HG03025 (cell line): ENCODE results near the gene KLF18.
"Not testable (repeated sequence)": the region's sequence is repeated elsewhere in the genome, so short reads cannot be mapped to it uniquely, and the experiment has no call there.

Experiments
- ATAC-seq: cut with Tn5 transposase; IDR thresholded peaks from one replicate; pipeline ENCODE4 v1.9.1; 2021; ENCODE audit warnings: mild to moderate bottlenecking, moderate library complexity; ENCODE audit not compliant: unreplicated experiment, low FRiP score

KLF18 gene

DNA sequence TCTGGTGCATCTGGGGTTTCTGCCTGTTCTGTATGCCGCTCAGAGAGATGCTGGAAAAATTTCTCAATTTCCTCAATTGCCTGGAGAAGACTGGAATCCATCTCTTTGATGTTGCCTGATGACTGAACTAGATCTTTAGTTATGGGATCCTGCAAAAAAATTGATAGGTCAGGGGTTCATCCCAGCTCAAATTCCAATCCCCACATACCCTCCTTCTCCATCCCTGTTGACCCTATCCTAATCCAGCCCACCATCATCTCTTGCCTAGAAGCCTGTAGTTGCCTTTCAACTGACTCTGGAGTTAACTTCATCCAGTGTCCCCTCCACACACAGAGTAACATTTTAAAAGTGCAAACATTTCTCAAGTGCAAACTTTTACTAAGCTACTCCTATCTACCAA, at the start of gene KLF18:
KLF18 (minus strand) TSS at position 101 of the 400 bp plus-strand sequence; CDS start at position 101, 0 bp downstream.
- no peak for ATAC-seq

DNA sequence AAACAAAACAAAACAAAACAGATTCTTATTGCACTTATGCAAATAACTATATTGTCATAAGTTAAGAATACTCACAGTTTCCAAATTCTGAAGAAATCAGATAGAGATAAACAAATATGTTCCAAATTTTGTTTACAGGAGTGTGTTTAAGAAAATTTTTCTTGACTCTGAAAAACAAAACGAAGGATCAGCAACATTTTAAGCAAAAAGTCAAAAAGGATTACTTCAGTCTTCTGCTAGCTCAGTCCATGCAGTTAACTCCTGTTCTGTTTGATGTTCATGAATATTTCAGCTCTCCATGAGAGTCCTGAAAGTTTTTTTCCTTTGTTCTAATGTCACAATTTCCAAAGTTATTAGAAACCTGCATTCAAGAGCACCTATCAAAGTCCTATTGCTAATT, 33.2 kb upstream of the KLF18 start:
- ATAC-seq = no peak

DNA sequence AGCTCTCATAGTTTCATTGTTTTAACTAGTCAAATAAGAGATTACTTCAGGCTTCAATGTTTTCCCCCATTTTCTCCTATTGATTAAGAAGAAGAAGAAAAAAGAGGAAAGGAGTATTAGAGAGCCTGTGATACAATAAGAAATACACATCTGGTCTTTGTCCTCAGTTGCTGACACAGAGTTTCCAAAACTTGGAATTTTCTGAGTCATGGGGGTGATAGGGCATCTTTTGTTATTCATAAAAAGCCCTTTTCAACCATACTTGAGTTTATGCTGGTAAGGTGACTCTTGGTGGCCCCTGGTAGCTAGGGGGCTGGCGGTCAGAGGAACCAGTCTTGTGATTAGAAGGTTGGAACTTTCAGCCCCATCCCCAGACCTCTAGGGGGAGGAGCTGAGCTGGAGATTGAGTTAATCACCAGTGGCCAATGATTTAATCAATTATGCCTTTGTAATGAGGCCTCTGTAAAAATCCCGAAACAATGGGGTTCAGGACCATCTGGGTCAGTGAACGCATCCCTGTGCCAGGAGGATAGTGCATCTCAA, 28.9 kb upstream of the KLF18 start:
- ATAC-seq = no peak

DNA sequence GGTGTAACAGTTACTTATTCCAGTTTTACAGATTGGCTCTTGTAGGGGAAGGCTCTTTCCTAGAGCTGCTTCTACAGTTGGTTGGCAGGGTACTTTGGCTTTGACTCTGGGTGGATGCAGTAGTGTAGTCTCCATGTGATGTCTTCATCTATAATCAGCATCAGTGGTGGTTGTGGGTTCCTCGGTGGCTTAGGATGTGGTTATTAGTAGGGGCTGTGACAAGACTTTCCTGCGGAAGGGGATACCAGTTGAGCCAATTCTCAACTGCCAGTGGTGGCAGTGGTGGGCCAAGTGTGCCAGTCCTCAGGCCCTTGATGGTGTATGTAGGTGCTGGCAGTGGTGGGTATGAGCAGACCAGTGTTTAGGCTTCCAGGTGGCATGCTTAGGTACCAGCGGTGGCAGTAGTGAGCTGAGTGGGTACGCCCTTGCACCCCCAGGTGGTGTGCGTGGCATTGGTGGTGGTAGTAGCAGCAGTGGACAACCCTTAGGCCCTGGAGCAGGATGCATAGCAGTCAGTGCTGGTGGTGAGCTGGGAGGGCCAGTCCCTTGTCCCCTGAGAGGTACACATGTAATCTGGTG, 27.2 kb upstream of the KLF18 start:
- ATAC-seq = no peak

DNA sequence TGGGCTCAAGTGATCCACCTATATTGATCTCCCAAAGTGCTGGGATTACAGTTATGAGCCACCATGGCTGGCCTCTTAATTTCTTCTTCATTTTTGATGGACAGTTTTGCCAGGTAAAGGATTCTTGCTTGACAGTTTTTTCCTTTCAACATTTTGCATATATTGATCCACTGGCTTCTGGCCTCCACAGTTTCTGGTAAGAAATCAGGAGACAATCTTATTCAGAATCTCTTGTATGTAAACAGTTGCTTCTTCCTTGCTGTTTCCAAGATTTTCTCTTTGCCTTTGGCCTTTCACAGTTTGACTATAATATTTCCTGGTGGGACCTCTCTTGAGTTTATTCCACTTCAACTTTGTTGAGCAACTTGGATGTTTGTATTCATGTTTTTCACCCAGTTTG, 20.1 kb upstream of the KLF18 start:
- ATAC-seq = no peak

DNA sequence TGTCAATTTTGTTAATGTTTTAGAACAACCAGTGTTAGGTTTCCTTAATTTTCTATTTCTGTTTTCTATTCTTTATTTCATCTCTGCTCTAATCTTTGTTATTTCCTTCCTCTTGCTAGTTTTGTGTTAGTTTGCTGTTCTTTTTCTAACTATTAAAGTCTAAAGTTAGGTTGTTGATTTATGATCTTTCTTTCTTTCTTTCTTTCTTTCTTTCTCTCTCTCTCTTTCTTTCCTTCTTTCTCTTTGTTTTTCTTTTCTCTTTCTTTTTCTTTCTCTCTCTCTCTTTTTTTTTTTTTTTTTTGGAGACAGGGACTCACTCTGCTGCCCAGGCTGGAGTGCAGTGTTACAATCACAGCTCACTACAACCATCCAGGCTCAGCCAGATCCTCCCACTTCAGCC, 17.4 kb upstream of the KLF18 start:
- no peak for ATAC-seq

DNA sequence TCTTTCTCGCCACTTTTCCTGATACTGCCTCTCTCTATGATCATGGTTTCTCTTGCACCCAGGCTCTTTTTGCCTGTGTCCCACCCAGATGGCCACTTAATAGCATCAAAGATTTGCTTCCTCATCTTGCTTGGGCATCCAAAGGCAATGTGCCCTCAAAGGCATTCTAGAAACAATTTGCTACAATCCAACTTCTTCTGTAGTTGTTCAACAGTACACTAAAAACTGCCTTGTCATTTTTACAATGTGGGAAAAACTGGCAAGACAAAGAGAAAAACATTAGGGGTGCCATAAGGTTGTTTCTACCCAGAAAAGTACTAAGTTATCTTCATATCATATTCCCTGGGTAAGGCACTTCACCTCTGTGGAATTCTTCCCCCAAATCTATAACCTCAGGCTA, 16.5 kb upstream of the KLF18 start:
- no peak for ATAC-seq

DNA sequence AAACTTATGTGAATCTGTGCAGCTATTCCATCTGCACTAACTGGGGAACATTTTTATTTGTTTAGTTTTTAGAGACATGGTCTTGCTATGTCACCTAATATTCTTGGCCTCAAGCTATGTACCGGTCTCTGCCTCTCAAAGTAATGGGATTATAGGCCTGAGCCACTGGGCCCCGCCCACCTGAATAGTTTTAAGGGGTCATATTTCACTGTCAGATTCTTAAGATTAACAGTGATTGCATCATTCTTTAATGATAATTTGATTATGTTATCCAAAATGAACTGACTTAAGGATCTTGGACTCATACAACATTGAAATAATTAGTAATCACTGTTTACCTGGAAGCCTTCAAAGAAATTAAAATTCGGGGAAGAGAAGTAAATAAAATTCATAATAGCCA, 12.6 kb upstream of the KLF18 start:
- no peak for ATAC-seq

DNA sequence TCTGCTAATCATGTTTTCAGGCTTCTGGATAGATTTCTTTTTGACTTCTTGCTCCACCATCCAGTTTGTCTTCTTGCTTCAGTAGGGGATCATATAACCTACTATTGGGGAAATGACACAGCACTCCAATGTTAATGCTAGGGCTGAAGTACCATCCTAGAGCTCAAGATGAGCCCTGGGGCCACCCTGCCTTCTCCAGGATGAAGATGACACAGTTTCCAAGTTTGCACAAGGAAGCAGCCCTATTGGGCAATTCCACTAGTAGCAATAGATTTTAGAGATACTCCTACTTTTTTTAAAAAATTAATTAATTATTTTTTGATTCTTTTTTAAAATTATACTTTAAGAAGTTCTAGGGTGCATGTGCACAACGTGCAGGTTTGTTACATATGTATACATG, 11.3 kb upstream of the KLF18 start:
- no peak for ATAC-seq

DNA sequence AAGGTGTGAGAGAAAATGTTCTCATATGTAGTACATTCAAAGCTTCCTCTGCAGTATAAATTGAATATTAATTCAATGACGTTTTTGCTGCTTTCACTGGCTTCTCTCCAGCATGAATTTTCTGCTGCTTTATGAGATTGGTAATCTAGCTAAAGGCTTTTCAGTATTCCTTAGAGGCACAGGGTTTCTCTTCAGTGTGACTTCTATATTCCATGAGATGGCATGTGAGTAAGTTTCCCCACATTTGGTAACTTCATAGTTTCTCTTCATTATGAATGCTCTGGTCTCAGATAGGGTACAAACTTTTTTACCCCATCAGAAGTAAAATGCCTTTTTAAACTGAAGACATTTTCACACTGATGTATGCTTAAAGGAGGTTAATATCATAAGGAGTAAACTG, 10.4 kb upstream of the KLF18 start:
- no peak for ATAC-seq

DNA sequence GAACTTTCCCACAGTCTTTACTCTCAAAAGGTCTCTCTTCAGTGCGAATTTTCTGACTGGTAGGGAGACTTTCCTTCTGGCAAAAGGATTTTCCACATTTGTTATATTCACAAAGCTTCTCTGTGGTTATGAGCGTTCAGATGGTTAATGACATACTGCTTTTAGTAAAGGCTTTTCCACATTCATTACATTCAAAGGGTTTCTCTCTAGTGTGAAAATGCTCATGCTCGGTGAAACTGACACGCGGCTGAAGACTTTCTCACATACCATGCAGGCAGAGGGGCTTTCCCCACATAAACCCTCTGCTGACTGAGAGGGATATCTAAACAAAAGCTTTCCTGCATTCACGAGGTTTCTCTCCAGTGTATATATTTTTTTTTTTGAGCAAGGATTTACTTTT, 9.9 kb upstream of the KLF18 start:
- no peak for ATAC-seq

DNA sequence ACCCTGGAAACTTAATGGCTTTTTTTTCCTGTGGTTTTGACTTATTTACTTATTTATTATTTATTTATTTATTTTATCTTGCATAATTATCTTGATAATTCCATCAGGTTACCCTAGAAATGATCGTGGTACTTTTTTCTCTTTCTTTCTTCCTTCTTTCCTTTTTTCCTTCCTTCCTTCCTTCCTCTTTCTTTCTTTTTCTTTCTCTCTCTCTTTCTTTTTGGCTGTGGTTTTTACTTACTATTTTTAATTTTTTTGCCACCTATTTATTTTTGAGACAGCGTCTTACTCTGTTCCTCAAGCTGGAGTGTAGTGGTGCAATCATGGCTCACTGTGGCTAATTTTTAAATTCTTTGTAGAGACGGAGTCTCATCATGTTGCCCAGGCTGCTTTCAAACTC, 6.2 kb upstream of the KLF18 start:
- ATAC-seq = no peak

DNA sequence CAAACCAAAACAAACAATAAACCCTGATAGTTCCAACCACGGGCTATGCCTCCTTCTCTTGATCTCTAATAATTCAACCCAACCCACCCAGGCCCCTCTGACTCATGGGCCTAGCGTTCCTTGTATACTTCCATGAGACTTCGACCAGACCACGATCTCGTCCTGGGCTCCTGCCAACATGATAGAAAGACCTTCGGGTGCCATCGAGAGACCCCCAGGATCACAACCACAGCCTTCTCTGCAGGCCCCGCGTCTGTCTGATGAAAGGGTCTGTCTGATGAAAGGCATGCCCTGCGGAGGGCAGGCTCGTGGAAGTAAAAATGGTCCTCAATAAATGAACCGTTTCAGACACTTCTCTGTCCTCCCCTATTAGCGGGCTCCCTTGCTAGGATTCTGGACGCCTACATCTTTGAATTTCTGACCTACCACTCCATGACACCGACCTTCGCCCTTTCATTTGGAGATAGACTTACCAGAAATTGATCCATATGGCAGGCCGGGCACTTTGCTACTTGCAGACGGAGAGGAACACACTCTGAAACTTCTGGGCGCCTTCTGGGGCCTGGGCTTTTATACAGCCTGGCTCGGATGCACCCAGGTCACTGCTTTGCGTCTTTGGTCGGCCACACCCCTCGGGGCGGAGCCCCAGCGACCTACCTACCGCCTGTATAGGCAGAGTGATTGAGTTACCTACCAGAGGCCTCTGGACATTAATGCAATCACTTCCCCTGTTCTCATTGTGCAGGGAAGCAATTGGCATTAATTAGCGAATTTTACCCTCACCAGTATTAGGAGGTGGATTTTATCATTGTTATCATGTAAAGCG, 5.3 kb upstream of the KLF18 start:
- no peak for ATAC-seq

DNA sequence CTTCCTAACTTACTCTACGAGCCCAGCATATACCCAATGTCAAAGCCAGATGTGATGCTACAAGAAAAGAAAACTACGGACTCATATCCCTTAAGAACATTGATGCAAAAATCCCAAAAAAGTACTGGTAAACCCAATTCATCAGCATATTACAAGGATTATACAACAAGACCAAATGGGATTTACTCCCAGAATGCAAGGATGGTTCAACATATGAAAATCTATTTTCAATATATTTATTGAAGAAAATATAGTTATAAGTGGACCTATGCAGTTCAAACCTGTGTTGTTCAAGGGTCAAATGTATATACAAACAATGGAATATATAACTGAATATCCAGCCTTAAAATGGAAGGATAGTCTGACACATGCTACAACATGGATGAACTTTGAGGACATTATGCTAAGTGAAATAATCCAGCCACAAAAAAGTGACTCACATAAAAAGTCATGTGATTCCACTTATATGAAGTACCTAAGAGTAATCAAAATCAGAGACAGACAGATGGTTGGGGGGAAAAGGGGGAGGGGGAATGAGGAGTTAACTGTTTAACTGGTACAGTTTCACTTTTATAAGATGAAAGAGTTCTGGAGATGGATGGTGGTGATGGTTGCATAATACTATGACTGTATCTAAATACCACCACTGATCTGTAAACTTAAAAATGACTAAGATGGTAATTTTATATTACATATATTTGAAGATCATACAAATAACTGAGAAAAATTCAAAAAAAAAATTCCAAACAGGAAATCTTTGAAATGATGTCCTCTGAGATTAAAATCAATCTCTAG, 3.7 kb upstream of the KLF18 start:
- no peak for ATAC-seq

DNA sequence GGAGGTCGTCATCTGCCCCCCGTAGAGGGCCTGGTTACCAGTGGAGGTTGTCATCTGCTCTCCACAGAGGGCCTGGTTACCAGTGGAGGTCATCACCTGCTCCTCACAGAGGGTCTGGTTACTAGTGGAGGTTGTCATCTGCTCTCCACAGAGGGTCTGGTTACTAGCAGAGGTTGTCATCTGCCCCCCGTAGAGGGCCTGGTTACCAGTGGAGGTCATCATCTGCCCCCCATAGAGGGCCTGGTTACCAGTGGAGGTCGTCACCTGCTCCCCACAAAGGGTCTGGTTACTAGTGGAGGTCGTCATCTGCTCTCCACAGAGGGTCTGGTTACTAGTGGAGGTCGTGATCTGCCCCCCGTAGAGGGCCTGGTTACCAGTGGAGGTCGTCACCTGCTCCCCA, 1.9 kb downstream of the KLF18 start:
- not testable (repeated sequence) for ATAC-seq

DNA sequence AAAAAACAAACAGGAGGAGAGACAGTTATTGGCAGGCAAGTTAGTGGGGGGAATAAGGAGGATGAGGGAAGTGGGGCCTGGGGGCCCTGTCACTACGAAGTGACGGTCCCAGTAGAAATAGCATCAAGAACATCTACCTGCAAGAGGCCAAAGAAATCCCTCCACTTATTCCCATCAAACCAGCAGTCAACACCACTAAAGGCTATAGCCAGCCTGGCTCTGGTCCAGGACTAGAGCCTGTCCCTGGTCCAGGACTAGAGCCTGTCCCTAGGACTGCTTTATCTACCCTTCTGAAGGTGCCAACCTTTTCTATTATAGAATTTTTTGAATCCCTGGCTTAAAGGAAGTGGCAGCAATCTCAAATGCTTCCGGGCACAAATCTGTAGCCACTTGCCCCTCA, 3.2 kb downstream of the KLF18 start:
- no peak for ATAC-seq

DNA sequence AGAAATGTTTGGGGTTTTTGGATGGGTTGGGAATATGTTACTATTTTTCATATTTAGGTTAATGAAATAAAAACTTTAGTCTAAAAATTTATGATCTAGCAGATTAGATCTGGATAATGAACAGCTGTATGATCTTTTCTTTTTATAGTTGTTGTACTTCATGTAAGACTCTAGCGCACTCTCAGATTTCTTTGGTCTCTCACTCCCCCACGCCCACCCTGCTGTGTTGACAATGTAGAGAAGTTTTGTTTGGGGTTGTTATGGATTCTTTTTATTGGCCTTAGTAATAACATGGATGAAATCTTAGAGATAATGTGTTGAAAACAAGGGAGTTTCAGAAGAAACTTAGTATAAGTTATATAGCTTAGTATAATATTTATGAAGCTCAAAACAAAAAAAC, 5.5 kb downstream of the KLF18 start:
- no peak for ATAC-seq

DNA sequence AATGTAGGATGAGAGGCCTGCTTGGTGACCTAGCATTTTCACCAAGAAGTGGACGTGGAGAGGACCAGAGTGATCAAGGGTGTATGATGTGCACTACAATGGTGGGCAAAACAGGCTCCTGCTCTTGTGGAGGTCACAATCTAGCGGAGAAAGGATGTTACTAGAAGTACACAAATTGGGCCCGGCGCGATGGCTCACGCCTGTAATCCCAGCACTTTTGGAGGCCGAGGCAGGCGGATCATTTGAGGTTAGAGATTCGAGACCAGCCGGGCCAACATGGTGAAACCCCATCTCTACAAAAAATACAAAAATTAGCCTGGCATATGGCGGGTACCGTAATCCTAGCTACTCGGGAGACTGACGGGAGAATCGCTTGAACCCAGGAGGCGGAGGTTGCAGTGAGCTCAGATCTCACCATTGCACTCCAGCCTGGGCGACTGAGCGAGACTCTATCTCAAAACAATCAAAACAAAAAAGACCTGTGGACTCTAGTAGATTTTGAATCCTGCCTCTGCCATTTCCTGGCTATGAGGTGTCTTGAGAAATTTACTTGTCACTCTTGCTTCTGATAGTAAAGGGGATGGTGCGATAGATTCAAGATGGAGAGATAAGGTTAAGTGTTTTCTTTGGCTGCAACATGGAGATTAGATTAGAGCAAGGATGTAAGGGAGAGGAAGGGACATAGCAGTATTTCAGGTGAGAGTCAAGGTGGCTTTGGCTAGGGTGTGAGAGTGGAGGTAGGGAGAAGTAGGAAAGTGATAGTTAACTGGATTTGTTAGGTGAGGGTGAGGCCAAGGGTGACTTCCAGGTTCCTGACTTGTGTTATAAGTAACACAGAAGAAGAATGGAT, 7.1 kb downstream of the KLF18 start:
- ATAC-seq = no peak

DNA sequence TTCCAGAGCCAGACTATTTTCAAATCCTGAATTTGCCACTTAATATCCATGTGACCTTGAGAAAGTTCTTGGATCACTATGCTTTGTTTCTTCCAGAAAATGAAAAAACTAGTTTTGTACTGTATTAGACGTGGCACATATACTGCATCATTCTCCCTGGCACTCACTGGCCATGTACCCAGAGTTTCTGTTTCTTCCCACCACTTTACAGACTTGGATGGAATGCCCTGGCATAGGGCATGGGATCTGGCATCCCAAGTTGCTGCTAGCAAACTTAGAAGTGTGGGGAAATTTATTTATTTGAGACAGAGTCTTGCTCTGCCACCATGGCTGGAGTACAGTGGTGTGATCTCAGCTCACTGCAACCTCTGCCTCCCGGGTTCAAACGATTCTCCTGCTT, 10.0 kb downstream of the KLF18 start:
- no peak for ATAC-seq
